SK-N-SH (cell line): Measurements from ENCODE around the gene MLLT3. TPM values are rescaled to one million over a fixed set of nuclear protein-coding genes. Genes with fewer than 3 reads are reported as not detected.

Experiments
- CTCF ChIA-PET: fragments of 300-600, 350-600 bp; formaldehyde crosslinking; extraction: SDS; loops from one replicate; lab custom pipeline; 2021; lab: Yijun Ruan, JAX
- POLR2A ChIA-PET: fragments of 350-600 bp; sonication (Branson Sonifier 250); formaldehyde crosslinking; extraction: SDS; loops from one replicate; lab custom pipeline; 2020; ENCODE audit warnings: antibody characterized with exemption, inconsistent platforms; lab: Yijun Ruan, JAX
- DNase-seq: peaks from one replicate; pipeline ENCODE4 v3.0.0; 2012
- H2AFZ ChIP-seq: fragments of 200-600 bp; sonication (generic); 2 replicates; pipeline ENCODE4 v1.8.1; 2016; ENCODE audit warnings: antibody characterized with exemption, mild to moderate bottlenecking, low read depth
- H3F3A ChIP-seq: fragments of 200-600 bp; sonication (generic); replicated peaks from 2 replicates; pipeline ENCODE3; 2016; ENCODE audit warnings: antibody characterized with exemption, mild to moderate bottlenecking; ENCODE audit not compliant: insufficient read depth
- H3K27ac ChIP-seq, 2 experiments: fragments of 200-500 bp in 1 of 2; fragments of 200-600 bp in 1 of 2; sonication (Bioruptor generic) in 1 of 2; sonication (generic), shearing (Covaris generic) in 1 of 2; 2 replicates each; pipeline versions ENCODE4 v1.5.1 to v1.6.1; 2014 to 2016; ENCODE audit warnings: low read depth in 2 of 2, inconsistent platforms in 1 of 2, low read length in 1 of 2, mild to moderate bottlenecking in 1 of 2, mixed read lengths in 1 of 2
- H3K27me3 ChIP-seq: fragments of 200-600 bp; sonication (generic), shearing (Covaris generic); 2 replicates; pipeline ENCODE4 v1.6.1; 2016; ENCODE audit warnings: mixed run types; ENCODE audit not compliant: insufficient read depth
- H3K36me3 ChIP-seq, 2 experiments: fragments of 200-500 bp in 1 of 2; fragments of 200-600 bp in 1 of 2; sonication (Bioruptor generic) in 1 of 2; sonication (generic) in 1 of 2; replicated peaks in 1 of 2; 2 replicates each; pipeline versions ENCODE3 to v1.5.1; 2014 to 2016; ENCODE audit warnings: low read length in 1 of 2, mild to moderate bottlenecking in 1 of 2; ENCODE audit not compliant: insufficient read depth in 2 of 2, control insufficient read depth in 1 of 2
- H3K4me1 ChIP-seq, 2 experiments: fragments of 200-500 bp in 1 of 2; fragments of 200-600 bp in 1 of 2; sonication (Bioruptor generic) in 1 of 2; sonication (generic), shearing (Covaris generic) in 1 of 2; 2 replicates each; pipeline versions ENCODE4 v1.5.1 to v1.6.1; 2014 to 2016; ENCODE audit warnings: low read depth in 1 of 2, low read length in 1 of 2, mixed run types in 1 of 2; ENCODE audit not compliant: insufficient read depth in 2 of 2, control insufficient read depth in 1 of 2
- H3K4me2 ChIP-seq: fragments of 200-600 bp; sonication (generic), shearing (Covaris generic); 2 replicates; pipeline ENCODE4 v1.6.1; 2017; ENCODE audit warnings: mixed run types
- H3K4me3 ChIP-seq, 2 experiments: fragments of 200-500 bp in 1 of 2; fragments of 200-600 bp in 1 of 2; sonication (Bioruptor generic) in 1 of 2; sonication (generic), shearing (Covaris generic) in 1 of 2; 2 replicates each; pipeline versions ENCODE4 v1.5.1 to v1.8.1; 2014 to 2016; ENCODE audit warnings: low read depth in 2 of 2, inconsistent platforms in 1 of 2, low read length in 1 of 2, mild to moderate bottlenecking in 1 of 2, mixed read lengths in 1 of 2, moderate library complexity in 1 of 2
- H3K79me2 ChIP-seq: fragments of 200-600 bp; sonication (generic); 2 replicates; pipeline ENCODE4 v1.8.1; 2017; ENCODE audit warnings: mild to moderate bottlenecking; ENCODE audit not compliant: insufficient read depth
- H3K9ac ChIP-seq: fragments of 200-600 bp; sonication (generic); 2 replicates; pipeline ENCODE4 v1.6.1; 2017; ENCODE audit warnings: mixed run types
- H3K9me2 ChIP-seq: fragments of 200-600 bp; sonication (generic); 2 replicates; pipeline ENCODE4 v1.6.1; 2017; ENCODE audit warnings: mixed run types
- H3K9me3 ChIP-seq: fragments of 200-600 bp; sonication (generic); 2 replicates; pipeline ENCODE4 v1.6.1; 2017; ENCODE audit warnings: mixed run types, mild to moderate bottlenecking, moderate library complexity
- H4K20me1 ChIP-seq: fragments of 200-600 bp; sonication (generic); 2 replicates; pipeline ENCODE4 v1.6.1; 2017; ENCODE audit warnings: mild to moderate bottlenecking, mixed run types; ENCODE audit not compliant: insufficient read depth
- CHD2 ChIP-seq: fragments of 150-350 bp; IDR thresholded peaks from 2 replicates; pipeline ENCODE4 v1.6.1; 2018; ENCODE audit warnings: low read length; ENCODE audit not compliant: partially characterized antibody
- ELF1 ChIP-seq: IDR thresholded peaks from 2 replicates; pipeline ENCODE4 v1.4.0; 2012
- EZH2phosphoT487 ChIP-seq: fragments of 200-600 bp; sonication (generic); IDR thresholded peaks from 2 replicates; pipeline ENCODE4 v1.6.1; 2017; ENCODE audit warnings: low read depth, mixed run types, mild to moderate bottlenecking, antibody characterized with exemption, moderate library complexity, borderline replicate concordance
- FOSL2 ChIP-seq: IDR thresholded peaks from 2 replicates; pipeline ENCODE4 v1.4.0; 2012; ENCODE audit warnings: low read depth, mild to moderate bottlenecking, moderate library complexity, borderline replicate concordance
- FOXJ3 ChIP-seq: sonication (generic); formaldehyde crosslinking; IDR thresholded peaks from 2 replicates; pipeline ENCODE4 v1.5.1; 2020; ENCODE audit warnings: mild to moderate bottlenecking, missing genetic modification reagents
- FOXM1 ChIP-seq: IDR thresholded peaks from 2 replicates; pipeline ENCODE4 v1.4.0; 2012; ENCODE audit warnings: low read depth, mild to moderate bottlenecking
- GABPA ChIP-seq: IDR thresholded peaks from 2 replicates; pipeline ENCODE4 v1.4.0; 2012; ENCODE audit warnings: low read depth, mild to moderate bottlenecking
- IRF3 ChIP-seq: fragments of 150-350 bp; IDR thresholded peaks from 2 replicates; pipeline ENCODE4 v1.6.1; 2016; ENCODE audit warnings: mild to moderate bottlenecking, low read depth, low read length
- MAX ChIP-seq: IDR thresholded peaks from 2 replicates; pipeline ENCODE4 v1.4.0; 2012; ENCODE audit warnings: low read depth
- MEF2A ChIP-seq: IDR thresholded peaks from 2 replicates; pipeline ENCODE4 v1.4.0; 2012; ENCODE audit warnings: low read depth, borderline replicate concordance
- NFIC ChIP-seq: IDR thresholded peaks from 2 replicates; pipeline ENCODE4 v1.4.0; 2012; ENCODE audit warnings: borderline replicate concordance
- POLR2AphosphoS5 ChIP-seq: IDR thresholded peaks from 2 replicates; pipeline ENCODE4 v1.6.1; 2012; ENCODE audit warnings: low read depth, low read length
- RAD21 ChIP-seq: IDR thresholded peaks from 2 replicates; pipeline ENCODE4 v1.6.1; 2012; ENCODE audit warnings: mild to moderate bottlenecking, low read length
- RCOR1 ChIP-seq: fragments of 150-350 bp; IDR thresholded peaks from 2 replicates; pipeline ENCODE4 v1.6.1; 2017; ENCODE audit warnings: antibody characterized with exemption, low read length
- RFX5 ChIP-seq: IDR thresholded peaks from 2 replicates; pipeline ENCODE4 v1.6.1; 2012; ENCODE audit warnings: mild to moderate bottlenecking, improper control_type of control experiment, low read length
- RXRA ChIP-seq: IDR thresholded peaks from 2 replicates; pipeline ENCODE4 v1.4.0; 2012; ENCODE audit warnings: low read depth, mild to moderate bottlenecking, borderline replicate concordance
- SMC3 ChIP-seq: IDR thresholded peaks from 2 replicates; pipeline ENCODE4 v1.6.1; 2012; ENCODE audit warnings: low read depth, low read length, improper control_type of control experiment
- TAF1 ChIP-seq: IDR thresholded peaks from 2 replicates; pipeline ENCODE4 v1.6.1; 2012; ENCODE audit warnings: low read depth, mild to moderate bottlenecking, low read length, moderate library complexity, borderline replicate concordance
- TCF12 ChIP-seq: IDR thresholded peaks from 2 replicates; pipeline ENCODE4 v1.4.0; 2012
- USF1 ChIP-seq: IDR thresholded peaks from 2 replicates; pipeline ENCODE4 v1.4.0; 2012; ENCODE audit warnings: low read depth, borderline replicate concordance
- USF2 ChIP-seq: fragments of 150-350 bp; IDR thresholded peaks from 2 replicates; pipeline ENCODE4 v1.6.1; 2017; ENCODE audit warnings: antibody characterized with exemption, low read length, low read depth, borderline replicate concordance
- YY1 ChIP-seq: IDR thresholded peaks from 2 replicates; pipeline ENCODE4 v1.4.0; 2012; ENCODE audit warnings: low read depth, mild to moderate bottlenecking
- WGBS: methylation state at CpG from one replicate; pipeline ENCODE4 v1.1.6; 2017; ENCODE audit warnings: low lambda C conversion rate; 5-methylcytosine and 5-hydroxymethylcytosine counted together
- polyA plus RNA-seq, 3 experiments: library from polyadenylated mRNA; depleted of rRNA; stranded (reverse); fragments of >200 nt; gene quantifications; 2 replicates each; pipeline ENCODE4 v1.2.3, GENCODE V29; 2012
- TF ChIP-seq, protein P1 (sequence below): fragments of 200-600 bp; sonication (generic); IDR thresholded peaks from 2 replicates; pipeline ENCODE4 v1.6.1; 2017; ENCODE audit warnings: antibody characterized with exemption, mild to moderate bottlenecking, moderate library complexity

Gene MLLT3
- polyA plus RNA-seq, 1 of the 3 experiments (the other 2 are of a cell fraction) = 3.9 TPM

DNA sequence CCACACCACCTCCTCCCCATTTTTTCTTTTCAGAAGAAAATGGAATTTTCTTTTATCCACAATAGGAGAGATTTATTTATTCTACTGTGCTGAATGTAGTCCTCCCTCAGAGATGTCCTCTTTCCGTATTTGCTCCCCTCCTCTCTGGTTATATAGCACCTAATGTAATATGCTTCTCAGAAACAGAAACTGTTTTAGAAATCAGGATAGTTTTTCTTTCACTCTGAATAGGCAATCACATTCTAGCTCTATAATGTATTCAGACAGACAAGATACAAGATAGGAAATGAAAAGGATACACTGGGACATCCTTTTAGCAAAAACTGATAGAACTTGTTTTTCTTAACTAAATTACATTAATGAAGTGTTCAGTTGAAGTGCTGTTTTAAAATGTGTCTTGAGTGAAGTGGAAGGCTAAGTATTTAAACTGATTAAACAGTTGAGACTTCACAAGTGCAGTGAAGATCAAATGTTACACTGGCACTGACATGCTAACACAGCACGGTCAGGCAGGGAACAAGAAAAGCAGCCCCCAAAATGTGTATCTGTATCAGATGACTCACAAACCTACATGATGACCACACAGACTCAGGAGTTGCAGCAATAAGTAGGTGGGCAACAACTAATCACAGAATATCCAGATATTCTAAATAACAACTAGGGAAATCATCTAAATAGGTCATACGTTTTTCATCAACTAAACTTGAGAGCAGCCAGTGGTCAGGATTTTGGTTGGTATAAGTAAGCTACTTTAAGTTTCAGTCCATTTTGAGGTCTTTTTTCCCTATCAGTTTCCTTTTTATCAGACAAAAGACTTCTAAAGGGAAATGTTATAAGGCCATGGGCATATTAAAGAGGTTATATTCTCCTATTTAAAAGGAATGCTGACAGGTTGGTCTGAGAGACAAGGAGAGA lies 260.4 kb downstream of the MLLT3 start:
- Histone ChIP-seq H4K20me1 (no peaks in the 10 kb centered on the region), H3K9me2 (no peaks in the 10 kb centered on the region), H3K79me2 (no peaks in the 10 kb centered on the region), H3K4me2 (no peak overlapping the region), H3K27me3 (no peaks in the 10 kb centered on the region), H3K27ac (no peak overlapping the region), H3K4me3 (no peak overlapping the region), H3F3A (no peaks in the 10 kb centered on the region), H3K9ac (no peak overlapping the region), H2AFZ (no peak overlapping the region), H3K9me3 (no peaks in the 10 kb centered on the region), H3K36me3 (peaks cover 0 to 6% of the 10 kb centered on the region in 2 experiments), H3K4me1 (no peaks in the 10 kb centered on the region)
- TF ChIP-seq, protein P1, sequence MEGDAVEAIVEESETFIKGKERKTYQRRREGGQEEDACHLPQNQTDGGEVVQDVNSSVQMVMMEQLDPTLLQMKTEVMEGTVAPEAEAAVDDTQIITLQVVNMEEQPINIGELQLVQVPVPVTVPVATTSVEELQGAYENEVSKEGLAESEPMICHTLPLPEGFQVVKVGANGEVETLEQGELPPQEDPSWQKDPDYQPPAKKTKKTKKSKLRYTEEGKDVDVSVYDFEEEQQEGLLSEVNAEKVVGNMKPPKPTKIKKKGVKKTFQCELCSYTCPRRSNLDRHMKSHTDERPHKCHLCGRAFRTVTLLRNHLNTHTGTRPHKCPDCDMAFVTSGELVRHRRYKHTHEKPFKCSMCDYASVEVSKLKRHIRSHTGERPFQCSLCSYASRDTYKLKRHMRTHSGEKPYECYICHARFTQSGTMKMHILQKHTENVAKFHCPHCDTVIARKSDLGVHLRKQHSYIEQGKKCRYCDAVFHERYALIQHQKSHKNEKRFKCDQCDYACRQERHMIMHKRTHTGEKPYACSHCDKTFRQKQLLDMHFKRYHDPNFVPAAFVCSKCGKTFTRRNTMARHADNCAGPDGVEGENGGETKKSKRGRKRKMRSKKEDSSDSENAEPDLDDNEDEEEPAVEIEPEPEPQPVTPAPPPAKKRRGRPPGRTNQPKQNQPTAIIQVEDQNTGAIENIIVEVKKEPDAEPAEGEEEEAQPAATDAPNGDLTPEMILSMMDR = no peak
- no peak for TF ChIP-seq RFX5
- no peak for TF ChIP-seq YY1
- TF ChIP-seq GABPA = no peak
- TF ChIP-seq RAD21 = no peak
- no peak for TF ChIP-seq EZH2phosphoT487
- TF ChIP-seq RXRA = no peak
- no peak for TF ChIP-seq FOSL2
- TF ChIP-seq TCF12 = no peak
- CTCF ChIA-PET = interaction anchor here (1.2 to 2.1 kb wide), 3 partner anchors 33 to 749 kb away, joined by 3 to 5 read pairs (median 4); no protein-coding TSS in a partner anchor
- no peak for DNase-seq
- POLR2A ChIA-PET = no interaction called here
- WGBS = 90% methylated on average over 3 of the region's 3 CpGs

DNA sequence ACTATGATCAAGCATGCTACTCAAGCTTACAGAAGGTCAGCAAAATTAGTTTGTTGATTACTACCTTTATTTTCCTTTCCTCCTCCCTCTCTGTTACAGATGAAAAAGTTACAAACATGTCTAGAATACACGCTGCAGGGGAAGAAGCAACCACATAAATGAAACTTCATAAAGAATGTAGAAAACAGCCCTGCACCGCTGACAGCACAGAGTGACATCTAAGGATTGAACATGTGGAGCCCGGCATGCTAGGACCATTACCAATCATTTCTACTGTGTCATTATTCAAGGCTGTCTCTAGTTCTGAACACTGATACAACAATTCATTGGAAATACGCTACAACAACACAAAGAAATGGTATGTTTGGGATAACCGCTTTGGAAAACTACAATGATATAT lies 261.1 kb downstream of the MLLT3 start:
- Histone ChIP-seq H3F3A (no peaks in the 10 kb centered on the region), H2AFZ (no peak overlapping the region), H3K27ac (no peak overlapping the region), H4K20me1 (no peaks in the 10 kb centered on the region), H3K27me3 (no peaks in the 10 kb centered on the region), H3K9me3 (no peaks in the 10 kb centered on the region), H3K36me3 (peaks cover 0 to 6% of the 10 kb centered on the region in 2 experiments), H3K4me3 (no peak overlapping the region), H3K9me2 (no peaks in the 10 kb centered on the region), H3K4me1 (peaks cover under 1 to 3% of the 10 kb centered on the region in 2 experiments; a peak in 2 of 4 replicates), H3K4me2 (no peak overlapping the region), H3K79me2 (no peaks in the 10 kb centered on the region), H3K9ac (no peak overlapping the region)
- POLR2A ChIA-PET = no interaction called here
- DNase-seq = no peak
- TF ChIP-seq FOXM1 (no peak), EZH2phosphoT487 (no peak), RXRA (no peak), TAF1 (no peak), ELF1 (no peak), FOSL2 (no peak), TCF12 (no peak), FOXJ3 (no peak), MEF2A (no peak), USF2 (no peak), MAX (no peak), IRF3 (no peak), POLR2AphosphoS5 (no peak), RCOR1 (no peak), USF1 (no peak), SMC3 (no peak), NFIC (no peak), CHD2 (no peak)
- CTCF ChIA-PET = interaction anchor here (1.4 to 2.1 kb wide), 2 partner anchors 580 to 749 kb away, joined by 4 to 5 read pairs; no protein-coding TSS in a partner anchor
- WGBS = 97% methylated on average over 5 of the region's 5 CpGs
